OCI-M2 (cell line): ENCODE data around the gene GATC.

Experiments
- DNase-seq: peaks from one replicate; lab custom pipeline; 2025; ENCODE audit not compliant: unreplicated experiment; lab: John Stamatoyannopoulos, UW

Gene GATC, protein sequence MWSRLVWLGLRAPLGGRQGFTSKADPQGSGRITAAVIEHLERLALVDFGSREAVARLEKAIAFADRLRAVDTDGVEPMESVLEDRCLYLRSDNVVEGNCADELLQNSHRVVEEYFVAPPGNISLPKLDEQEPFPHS

DNA sequence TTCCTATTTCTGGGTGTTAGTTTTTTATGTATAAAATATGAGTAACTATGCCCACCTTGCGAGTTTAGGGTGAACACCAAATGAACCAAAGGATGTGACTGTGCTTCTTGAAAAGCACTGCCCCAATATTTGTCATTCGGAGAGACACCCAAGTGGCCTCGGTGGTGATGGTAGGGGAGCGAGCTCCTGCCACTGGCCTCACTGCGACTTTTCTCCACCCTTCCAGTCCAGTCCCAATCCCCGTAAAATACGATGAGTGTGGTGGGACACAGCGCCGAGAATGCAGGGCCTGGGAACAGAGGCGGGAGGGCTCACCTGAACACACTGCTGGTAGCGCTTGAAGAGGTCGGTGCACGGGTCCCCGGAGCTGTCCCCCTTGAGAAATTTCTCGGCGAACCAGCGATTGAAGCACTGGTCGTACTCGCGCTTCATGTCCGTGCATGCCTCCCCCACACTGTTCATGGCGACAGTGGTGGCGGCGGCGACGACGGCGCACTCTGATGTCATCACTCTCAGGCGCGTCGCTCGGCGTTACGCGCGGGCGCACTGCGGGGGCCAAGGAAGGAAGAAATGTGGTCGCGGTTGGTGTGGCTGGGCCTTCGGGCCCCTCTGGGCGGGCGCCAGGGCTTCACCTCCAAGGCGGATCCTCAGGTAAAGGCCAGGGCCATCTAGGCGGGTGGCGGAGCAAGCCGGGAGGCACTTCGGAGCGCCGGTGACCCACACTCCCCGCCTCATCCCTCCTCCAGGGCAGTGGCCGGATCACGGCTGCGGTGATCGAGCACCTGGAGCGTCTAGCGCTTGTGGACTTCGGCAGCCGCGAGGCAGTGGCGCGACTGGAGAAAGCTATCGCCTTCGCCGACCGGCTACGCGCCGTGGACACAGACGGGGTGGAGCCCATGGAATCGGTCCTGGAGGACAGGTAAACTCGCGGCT lies at the start of gene GATC, which contains the start of gene TRIAP1:
Gene GATC (plus strand): TSS at position 534 of the 933 bp plus-strand sequence. CDS start 37 bp downstream, at position 571.
Gene TRIAP1 (minus strand): TSS at position 474 of the 933 bp plus-strand sequence. CDS start 12 bp downstream, at position 462.
- DNase-seq = no peak

DNA sequence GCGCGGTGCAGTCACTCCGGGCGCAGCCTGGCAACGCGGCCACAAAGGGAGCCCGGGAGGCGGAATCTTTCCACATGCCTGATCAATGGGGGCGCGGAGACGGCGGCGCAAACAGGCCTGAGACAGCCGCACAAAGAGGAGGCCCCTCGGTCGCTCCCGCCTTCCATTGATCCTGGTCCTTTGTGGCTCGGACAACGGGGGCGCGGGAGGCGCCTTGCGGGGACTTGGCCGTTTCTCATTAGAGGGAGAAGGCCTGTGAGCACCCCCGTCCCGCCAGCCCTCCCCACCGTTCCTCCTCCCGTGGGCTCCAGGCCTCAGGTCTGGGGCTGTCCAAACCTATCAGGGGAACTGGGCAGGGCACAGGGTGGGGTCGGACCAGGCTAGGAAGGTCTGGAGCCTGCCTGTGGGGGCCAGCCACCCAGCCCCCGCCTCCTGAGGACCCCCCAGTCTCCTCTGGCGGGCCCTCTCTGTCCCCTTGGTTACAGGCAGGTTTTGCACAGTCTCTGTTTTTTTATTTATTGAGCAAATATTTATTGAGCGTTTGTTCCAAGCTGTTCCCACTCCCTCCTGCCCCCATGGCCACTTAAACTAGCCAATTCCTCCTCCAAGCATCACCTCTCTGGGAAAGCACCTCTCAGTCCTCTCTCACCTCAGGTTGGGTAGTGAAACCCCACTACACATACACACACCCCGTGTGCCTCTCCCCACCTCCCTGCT lies 48.3 kb upstream of the GATC start:
- no peak for DNase-seq

DNA sequence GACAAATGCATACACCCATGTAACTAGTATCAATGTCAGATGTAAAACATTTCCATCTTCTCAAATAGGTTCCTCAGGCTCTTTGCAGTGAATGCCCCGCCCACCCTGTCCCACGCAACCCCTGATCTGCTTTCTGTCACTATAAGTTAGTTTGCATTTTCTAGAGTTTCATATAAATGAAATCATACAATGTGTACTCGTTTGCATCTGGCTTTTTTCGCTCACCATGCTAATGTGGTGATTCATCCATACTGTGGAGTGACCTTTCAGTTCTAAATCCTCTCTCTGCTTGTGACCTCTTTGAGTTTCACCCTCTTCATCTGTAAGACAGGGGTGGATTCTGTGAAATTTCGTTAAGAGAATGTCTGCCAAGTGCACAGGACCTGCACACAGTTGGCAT lies 46.7 kb upstream of the GATC start:
- DNase-seq = no peak

DNA sequence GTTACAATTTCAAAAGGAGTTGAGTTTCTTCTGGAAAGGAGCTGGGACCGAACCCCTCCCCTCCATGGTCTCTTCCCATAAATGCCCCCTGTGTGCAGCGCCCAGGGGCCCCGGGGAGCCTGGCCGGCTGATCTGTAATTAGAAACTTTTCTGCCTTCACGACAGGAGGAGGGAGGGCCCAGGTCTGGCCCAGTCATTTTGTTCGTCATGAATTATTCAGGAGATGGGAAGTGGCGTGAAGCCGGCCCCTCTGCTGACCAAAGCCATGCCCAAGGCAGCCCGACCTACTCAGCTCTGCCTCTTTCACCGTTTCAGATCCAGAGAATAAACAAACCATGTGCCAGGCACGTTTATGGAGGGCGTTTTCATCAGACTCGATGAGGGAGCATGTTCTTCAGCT lies 44.0 kb upstream of the GATC start:
- no peak for DNase-seq

DNA sequence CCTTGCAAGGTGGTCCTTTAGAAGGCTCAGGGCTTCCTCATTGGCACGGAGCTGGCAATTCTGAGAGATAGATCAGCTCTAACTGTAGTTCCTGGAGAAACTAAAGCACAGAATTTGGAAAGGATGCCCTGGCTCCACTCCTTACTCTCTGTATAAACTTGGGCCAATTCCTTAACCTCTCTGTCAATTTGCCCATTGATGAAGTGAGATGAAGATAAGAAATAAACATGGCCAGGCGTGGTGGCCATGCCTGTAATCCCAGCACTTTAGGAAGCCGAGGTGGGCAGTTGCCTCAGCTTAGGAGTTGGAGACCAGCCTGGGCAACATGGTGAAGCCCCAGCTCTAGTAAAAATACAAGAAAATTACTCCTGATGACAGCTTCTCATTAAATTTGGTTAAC lies 42.4 kb upstream of the GATC start:
- DNase-seq = no peak

DNA sequence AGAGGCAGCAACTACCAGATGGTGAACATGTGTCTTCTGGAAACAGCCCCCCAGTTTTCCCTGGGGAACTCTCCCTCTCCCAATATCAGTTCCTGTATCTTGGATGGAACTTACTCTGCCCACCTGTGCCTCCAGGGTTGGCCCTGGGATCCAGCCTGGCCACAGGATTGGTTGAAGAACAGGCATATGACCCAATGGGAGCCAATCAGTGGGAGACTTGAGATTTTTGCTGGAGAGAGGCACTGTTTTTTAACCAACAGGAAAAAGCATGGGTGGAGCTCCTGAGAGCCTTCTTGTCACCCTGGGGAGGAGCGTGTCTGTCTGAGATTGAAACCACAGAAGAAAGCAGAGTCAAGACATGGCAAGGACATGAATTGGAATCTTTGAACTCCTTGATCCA lies 42.0 kb upstream of the GATC start:
- no peak for DNase-seq

DNA sequence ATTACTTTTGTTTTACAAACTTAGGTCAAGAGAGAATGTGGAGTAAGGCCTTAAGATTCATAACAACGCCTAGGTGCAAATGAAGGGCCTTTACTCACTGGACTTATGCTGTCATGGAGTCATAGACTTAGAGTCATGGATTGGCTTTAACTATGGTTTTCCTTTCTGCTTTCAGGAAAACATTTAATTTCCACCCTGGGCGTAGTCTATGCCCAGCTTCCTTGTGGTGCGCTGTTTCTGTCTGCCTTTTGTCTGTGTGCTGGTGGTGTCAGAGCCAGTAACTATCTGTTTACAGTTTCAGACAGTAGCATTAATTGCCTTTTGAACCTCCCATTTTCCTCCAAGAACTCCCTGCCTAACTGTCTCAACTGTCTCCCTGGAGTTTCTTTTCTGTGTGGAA lies 40.2 kb upstream of the GATC start:
- no peak for DNase-seq

DNA sequence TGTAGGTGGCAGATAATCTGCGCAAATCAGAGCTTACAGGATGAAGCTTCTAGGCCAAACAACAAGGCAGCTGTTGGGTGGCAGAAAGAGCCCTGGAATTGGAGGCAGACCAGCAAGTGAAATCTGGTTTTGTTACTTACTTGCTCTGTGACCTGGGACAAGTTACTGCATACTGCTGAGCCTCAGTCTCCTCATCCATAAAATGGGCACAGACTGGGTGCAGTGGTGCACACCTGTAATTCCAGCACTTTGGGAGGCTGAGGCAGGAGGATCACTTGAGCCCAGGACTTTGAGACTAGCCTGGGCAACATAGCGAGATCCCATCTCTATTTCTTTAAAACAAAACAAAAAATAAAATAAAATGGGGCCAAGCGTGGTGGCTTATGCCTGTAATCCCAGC lies 39.7 kb upstream of the GATC start:
- DNase-seq = no peak

DNA sequence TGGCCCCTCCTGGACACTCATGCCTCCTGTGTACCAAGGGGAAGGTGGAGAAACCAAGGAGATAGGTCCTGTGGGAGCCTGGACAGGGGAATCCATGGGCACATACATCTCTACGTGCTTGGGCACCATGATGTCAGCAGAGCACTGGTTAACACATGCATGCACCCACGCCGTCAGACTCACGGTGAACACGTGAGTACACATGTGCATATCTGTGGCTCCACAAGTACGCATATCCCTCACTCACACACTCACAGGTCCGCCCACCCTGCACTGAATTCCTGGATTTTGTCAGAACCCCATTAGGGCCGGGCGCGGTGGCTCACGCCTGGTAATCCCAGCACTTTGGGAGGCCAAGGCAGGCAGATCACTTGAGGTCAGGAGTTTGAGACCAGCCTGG lies 37.5 kb upstream of the GATC start:
- DNase-seq = no peak

DNA sequence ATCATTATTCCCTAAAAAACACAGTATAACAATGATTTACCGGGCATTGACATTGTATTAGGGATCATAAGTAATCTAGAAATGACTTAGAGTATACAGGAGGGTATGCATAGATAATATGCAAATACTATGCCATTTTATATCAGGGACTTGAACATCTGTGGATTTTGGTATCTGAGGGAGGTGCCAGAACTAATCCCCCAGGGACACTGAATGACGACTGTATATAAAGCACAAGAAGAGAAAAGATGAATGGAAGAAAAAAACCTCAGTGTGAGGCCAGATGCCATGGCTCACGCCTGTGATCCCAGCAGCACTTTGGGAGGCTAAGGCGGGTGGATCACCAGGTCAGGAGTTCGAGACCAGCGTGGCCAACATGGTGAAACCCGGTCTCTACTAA lies 33.8 kb upstream of the GATC start:
- DNase-seq = no peak

DNA sequence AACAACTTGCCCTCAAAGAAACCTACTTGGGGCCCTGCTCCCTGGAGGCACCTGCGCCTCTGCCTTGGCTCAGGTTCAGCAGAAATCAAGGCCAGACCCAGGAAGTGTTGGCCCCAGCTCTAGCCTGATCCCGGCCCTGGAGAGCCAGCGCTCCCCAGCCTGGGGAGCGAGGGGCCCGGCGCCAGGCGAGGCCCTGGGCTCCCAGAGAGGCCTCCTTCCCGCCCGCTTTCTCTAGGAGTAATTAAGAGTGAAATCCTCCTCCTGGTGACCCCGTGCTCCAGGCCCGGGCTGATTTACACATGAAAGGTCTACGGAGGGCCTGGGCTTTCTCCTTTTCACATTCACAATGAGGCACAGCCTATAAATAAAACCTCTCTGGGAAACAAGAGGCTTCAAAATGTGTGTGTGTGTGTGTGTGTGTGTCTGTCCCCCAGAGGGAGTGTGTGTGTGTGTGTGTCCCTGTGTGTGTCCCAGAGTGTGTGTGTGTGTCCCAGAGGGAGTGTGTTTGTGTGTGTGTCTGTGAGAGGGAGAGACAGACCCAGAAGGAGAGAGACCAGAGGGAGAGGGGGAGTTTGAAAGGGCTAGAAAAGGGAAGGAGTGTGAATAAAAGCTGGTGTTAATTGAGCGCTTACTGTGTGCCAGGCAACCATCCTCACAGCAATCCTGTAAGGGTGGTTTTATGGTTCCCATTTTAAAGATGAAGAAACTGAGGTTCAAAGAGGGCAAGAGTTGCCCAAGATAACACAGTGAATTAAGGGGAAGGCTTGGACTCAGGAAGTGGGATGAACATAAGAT lies 32.1 kb upstream of the GATC start:
- DNase-seq = no peak

DNA sequence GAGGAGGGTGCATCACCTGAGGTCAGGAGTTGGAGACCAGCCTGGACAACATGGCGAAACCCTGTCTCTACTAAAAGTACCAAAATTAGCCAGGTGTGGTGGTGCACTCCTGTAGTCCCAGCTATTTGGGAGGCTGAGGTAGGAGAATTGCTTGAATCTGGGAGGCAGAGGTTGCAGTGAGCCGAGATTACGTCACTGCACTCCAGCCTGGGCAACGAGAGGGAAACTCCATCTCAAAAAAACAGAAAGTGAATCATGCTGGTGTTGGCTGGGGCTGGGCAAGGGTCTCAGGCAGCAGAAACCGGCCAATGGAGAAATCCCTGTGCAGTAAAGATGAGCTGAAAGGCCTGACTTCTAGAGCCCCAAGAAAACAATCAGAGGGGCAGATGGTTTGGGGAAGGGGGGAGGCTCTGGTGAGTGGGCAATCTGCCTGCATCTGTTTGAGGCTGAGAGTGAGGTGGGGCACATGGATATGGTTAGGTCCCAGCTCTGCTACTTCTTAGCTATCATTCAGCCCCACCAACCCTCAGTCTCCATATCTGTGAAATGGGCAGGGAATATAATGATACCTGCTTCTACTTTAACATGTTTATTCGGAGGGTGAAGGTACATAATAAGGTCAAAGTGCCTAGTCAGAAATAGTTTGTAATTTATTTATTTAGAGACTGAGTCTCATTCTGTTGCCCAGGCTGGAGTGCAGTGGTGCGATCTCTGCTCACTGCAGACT lies 29.6 kb upstream of the GATC start:
- no peak for DNase-seq

DNA sequence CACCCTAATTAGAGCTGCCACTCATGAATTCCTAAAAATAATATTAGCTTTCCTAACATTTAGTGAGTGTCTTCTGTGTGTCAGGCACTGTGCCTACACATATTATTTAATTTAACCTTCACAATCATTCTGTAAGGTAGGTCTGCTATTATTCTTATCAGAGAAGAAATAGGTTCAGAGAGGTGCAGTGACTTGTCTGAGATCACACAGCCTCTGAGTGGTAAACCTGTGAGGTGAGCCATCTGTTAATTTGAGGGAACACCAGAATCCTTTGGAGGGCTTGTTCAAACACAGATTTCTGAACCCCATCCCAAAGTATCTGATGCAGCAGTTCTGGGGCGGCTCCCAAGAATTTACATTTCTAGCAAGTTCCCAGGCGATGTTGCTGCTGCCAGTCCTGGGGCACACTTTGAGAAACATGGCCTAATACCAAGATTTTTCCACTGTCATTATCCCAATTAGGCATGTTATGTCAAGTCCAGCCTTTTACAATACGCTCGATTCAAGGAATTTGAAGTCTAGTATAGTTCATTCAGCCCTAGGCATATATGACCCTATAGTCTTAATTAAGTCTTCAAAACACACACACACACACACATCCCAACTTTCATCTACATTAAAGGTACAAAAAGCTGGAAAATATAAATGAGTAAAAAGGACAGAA lies 28.2 kb upstream of the GATC start:
- DNase-seq = no peak

DNA sequence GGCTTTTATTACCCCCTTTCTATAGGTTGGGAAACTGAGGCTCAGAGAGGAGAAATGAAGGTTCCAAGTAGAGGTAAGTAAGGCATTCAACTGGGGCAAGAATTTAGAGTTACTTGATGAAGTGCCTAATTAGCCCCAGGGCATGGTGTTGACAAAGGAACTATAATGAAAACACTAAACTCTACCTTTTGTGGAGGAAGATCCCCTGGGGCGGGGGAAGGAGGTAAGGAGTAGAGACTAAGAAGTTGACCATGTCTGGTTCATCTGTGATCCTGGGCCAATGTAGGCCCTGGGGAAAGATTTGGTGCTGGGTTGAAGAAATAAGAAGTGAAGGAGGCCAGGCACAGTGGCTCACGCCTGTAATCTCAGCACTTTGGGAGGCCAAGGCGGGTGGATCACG lies 24.5 kb upstream of the GATC start:
- DNase-seq = no peak

DNA sequence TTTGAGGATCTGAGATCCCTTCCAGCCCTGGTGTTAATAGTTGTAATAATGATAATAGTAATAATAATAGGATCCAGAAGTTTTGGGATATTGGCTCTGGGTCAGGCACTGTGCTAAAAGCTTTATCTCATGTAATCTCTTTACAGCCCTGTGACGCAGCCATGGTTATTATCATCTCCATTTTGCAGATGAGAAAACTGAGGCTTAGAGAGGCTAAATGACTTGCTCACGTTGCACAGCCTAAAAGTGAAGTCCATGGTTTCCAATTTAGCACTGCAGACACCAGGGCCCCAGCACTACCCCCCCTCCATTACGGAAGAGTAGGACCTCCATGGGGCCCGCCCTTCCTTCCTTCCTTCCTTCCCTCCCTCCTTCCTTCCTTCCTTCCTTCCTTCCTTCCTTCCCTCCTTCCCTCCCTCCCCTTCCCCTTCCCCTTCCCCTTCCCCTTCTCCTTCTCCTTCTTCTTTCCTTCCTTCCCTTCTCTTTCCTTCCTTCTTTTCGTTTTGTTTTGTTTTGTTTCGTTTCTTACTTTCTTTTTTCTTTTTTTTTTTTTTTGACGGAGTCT lies 23.3 kb upstream of the GATC start:
- DNase-seq = no peak

DNA sequence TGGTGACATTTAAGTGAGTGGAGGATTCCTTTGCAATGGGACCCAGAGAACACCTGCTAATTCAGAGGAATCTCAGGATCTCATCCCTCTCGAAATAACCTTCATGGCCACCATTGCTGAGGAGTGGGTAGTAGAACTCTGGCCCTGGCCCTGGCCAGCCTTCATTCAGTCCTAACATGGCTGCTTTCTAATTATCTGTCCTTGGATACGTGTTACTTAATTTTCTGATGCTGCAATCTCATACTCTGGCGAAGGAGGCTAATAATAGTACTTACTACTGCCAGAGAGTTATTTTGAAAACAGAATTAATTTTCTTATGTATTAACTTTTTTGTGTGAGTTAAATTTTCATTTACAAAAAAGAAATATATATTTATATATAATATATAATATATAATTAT lies 20.4 kb upstream of the GATC start:
- DNase-seq = no peak

DNA sequence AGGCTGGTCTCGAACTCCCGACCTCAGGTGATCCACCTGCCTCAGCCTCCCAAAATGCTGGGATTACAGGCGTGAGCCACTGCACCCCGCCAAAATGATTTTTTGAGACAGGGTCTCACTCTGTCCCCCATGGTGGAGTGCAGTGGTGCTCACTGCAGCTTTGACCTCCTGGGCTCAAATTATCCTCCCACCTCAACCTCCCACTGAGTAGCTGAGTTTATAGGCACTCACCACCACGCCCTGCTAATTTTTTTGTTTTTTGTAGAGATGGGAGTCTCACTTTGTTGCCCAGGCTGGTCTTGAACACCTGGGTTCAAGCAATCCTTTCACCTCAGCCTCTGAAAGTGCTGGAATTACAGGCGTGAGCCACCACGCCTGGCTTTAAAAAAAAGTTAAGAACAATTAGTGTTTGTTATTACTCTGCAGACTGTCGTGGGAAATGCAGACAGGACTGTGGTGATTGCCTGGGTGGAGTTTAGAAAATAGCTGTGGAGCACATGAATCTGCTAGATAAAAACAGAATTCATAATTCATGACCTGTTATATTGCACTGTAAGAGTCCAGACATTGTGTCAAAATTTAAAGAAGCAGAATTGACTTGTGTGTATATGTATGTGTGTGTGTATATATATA lies 17.5 kb upstream of the GATC start:
- DNase-seq = no peak

DNA sequence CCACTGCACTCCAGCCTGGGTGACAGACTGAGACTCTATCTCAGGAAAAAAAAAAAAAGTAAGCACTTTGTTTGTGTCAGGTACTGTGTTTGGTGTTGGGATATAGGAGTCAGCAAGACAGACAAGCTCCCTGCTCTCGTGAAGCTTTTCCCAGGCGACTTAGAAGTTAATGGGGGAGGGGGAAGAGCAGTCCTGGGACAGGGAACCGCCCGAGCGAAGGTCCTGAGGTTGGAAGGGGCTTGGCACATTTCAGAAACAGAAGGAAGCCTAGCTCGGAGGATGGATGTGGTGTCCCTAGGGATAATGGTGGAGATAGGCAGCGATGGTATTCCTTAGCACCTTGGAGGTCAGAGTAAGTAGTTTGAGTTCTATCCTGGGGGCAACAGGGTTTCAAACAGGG lies 16.9 kb upstream of the GATC start:
- no peak for DNase-seq
